HEK293T (cell line): ENCODE data around the gene SNAP23.

Source experiments
- FOXA1 ChIP-seq: fragments of 450-650 bp; IDR thresholded peaks from 2 replicates; pipeline ENCODE4 v1.6.1; 2016; ENCODE audit warnings: mild to moderate bottlenecking
- PKNOX1 ChIP-seq: fragments of 450-650 bp; IDR thresholded peaks from 2 replicates; pipeline ENCODE4 v1.6.1; 2016

GRCh38 chr15:42507514-42507913 is 12.1 kb downstream of the SNAP23 start:
- TF ChIP-seq PKNOX1 (no peak), FOXA1 (no peak)
